ENCODE results near the gene WWP2. TPM values are rescaled to one million over a fixed set of nuclear protein-coding genes. Genes with fewer than 3 reads are reported as not detected.

WWP2 gene
- polyA plus RNA-seq, 3 donors from 2014 or later, result 19.0 to 67.9 (median 29.3) TPM

- Mint-ChIP-seq H3K36me3 (peaks cover 11 to 17% (median 12%) of the 10 kb centered on the region in 3 donors), H3K4me3 (no peak overlapping the region)
Observed at GRCh38 chr16:69833357-69834282, 71.5 kb downstream of the WWP2 start.

DNA sequence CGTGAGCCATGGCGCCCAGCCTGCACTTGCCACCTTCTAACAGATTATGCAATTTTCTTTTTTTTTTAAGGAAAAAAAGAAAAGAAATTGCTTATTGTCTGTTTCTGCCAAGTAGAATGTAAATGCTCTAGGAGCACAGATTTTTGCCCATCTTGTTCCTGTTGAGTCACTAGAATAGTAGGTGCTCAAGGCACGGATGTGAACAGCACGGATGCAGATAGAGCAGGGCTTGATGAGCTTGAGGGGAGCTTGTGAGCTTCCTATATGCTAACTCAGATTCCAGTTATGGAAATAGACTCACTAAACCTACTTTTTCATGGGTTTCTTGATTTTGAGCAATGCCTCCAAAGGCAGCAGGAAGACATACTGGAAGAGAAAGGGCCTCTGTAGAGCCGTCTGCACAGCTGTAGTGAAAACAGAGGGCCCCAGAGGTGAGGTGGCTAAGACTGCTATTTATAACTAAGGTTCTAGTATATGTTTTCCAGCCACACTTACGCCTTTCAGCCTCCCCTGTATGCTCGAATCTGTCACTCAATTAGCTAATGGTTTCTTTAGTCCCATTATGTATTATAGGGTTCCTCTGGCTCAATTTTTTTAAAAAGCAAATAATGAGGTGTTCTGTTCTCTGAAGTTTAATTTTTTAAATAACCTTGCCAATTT lies 72.8 kb downstream of the WWP2 start:
- H3K4me1 Mint-ChIP-seq, result peaks cover 10 to 14% of the 10 kb centered on the region in 2 donors
- H3K9me3 Mint-ChIP-seq, result no peaks in the 10 kb centered on the region
- no peak overlapping the region for H3K27ac Mint-ChIP-seq
- H3K4me3 Mint-ChIP-seq, result no peak overlapping the region
- peaks cover 0 to 10% (median 4%) of the 10 kb centered on the region in 3 donors for H3K36me3 Mint-ChIP-seq
- no peaks in the 10 kb centered on the region for H3K27me3 Mint-ChIP-seq (ENCODE audit: low read depth in 3 of 3)
- DNase-seq, result no peak

More at GRCh38 chr16:69833357-69834282, 71.5 kb downstream of the WWP2 start:
- DNase-seq, result no peak
- Mint-ChIP-seq H3K4me1 (peaks cover 12 to 23% of the 10 kb centered on the region in 2 donors), H3K9me3 (no peaks in the 10 kb centered on the region), H3K27me3 (ENCODE audit: low read depth in 3 of 3) (no peaks in the 10 kb centered on the region), H3K27ac (peak overlapping the region in 5 of 6 donors; percentile 9 to 86 (median 27))

DNA sequence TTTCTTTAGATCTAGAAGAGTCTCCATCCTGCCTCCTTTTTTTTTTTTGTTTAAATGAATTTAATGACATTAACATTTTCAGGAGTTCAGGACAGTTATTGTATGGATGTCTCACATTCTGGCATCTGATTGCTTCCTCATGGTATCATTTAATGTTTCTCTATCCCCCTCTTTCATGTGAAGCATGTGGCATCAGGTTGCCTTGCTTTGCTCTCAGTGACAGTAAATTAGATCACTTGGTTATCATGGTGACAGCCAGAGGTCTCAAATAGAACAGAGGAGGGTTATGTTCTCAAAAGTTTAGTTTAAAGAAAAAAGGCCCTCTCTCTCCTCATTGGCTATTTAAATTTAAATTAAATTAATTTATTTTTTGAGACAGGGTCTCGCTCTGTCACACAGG lies 74.1 kb downstream of the WWP2 start:
- DNase-seq, result no peak
- peaks cover 4 to 19% (median 9%) of the 10 kb centered on the region in 3 donors for H3K36me3 Mint-ChIP-seq

GRCh38 chr16:69837380-69837779 lies 75.2 kb downstream of the WWP2 start:
- no peaks in the 10 kb centered on the region for H3K27me3 Mint-ChIP-seq (ENCODE audit: low read depth in 3 of 3)
- peaks cover 10 to 14% of the 10 kb centered on the region in 2 donors for H3K4me1 Mint-ChIP-seq
- H3K27ac Mint-ChIP-seq, result peak overlapping the region in 1 of 6 donors; percentile 40
- DNase-seq, result no peak
- no peak overlapping the region for H3K4me3 Mint-ChIP-seq
- H3K9me3 Mint-ChIP-seq, result no peaks in the 10 kb centered on the region
- H3K36me3 Mint-ChIP-seq, result peaks cover 6 to 29% (median 12%) of the 10 kb centered on the region in 3 donors

More for the DNA sequence above, 74.1 kb downstream of the WWP2 start:
- Mint-ChIP-seq H3K27ac (no peak overlapping the region), H3K4me1 (peaks cover 10 to 14% of the 10 kb centered on the region in 2 donors), H3K9me3 (no peaks in the 10 kb centered on the region), H3K27me3 (ENCODE audit: low read depth in 3 of 3) (no peaks in the 10 kb centered on the region), H3K4me3 (no peak overlapping the region)

- Mint-ChIP-seq H3K36me3 (peaks cover 6 to 34% (median 14%) of the 10 kb centered on the region in 3 donors), H3K4me1 (peaks cover 10% of the 10 kb centered on the region in 2 donors), H3K9me3 (no peaks in the 10 kb centered on the region), H3K4me3 (no peak overlapping the region), H3K27me3 (ENCODE audit: low read depth in 3 of 3) (no peaks in the 10 kb centered on the region), H3K27ac (no peak overlapping the region)
- DNase-seq, result no peak
Observed at GRCh38 chr16:69838489-69838888, 76.4 kb downstream of the WWP2 start.

DNA sequence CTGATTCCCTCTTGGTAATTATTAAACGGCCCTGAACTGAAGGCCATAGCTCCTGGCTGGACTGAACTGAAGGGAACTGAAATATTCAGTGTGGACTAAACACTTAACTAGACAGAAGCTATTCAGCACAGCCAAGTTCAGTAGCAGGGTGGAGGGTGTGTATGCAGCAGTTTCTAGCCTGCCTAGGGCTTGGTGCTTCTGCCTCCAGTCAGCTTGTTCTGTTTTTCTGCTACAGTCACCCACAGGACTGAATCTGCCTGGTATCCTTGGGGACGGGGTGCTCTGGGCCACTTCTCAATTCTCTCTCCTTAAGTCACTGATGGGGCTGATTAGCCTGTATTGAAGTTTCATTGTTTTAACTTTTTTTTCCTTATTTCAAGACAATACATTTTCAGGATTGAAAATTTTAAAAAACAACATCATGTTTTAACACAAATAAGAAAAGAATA lies 77.1 kb downstream of the WWP2 start:
- H3K9me3 Mint-ChIP-seq, result no peaks in the 10 kb centered on the region
- H3K27me3 Mint-ChIP-seq (ENCODE audit: low read depth in 3 of 3), result no peaks in the 10 kb centered on the region
- H3K27ac Mint-ChIP-seq, result no peak overlapping the region

DNA sequence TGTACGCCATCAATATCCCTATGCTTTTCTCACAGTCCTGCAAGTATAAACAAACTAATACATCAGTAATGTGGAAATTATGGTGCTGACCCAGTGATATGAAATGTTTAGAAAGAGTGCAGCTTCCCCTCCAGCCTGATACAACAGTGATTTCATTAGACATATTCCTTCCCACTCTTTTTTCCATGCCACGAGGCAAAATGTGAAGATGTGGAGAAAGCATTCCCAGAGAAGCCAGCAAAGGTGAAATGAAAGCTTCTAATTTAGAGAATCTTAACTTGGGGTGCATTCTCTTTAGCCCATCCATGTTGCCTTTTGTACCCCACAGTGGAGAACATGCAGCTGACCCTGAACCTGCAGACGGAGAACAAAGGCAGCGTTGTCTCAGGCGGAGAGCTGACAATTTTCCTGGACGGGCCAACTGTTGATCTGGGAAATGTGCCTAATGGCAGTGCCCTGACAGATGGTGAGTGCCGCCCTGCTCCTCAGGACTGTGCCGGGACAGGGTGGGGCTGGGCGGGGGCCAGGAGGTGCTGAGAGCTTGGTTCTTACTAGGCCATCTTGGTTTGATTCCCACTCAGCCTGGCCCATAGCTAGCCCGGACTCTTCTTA lies 77.8 kb downstream of the WWP2 start:
- no peak for DNase-seq
- Mint-ChIP-seq H3K9me3 (no peaks in the 10 kb centered on the region), H3K36me3 (peaks cover 6 to 35% (median 14%) of the 10 kb centered on the region in 3 donors), H3K4me1 (peaks cover 0 to 3% of the 10 kb centered on the region in 2 donors), H3K27me3 (ENCODE audit: low read depth in 3 of 3) (no peaks in the 10 kb centered on the region), H3K4me3 (no peak overlapping the region), H3K27ac (no peak overlapping the region)

More for the DNA sequence above, 77.1 kb downstream of the WWP2 start:
- Mint-ChIP-seq H3K4me1 (peaks cover 3 to 5% of the 10 kb centered on the region in 2 donors), H3K36me3 (peaks cover 6 to 34% (median 14%) of the 10 kb centered on the region in 3 donors), H3K4me3 (no peak overlapping the region)
- DNase-seq, result no peak

DNA sequence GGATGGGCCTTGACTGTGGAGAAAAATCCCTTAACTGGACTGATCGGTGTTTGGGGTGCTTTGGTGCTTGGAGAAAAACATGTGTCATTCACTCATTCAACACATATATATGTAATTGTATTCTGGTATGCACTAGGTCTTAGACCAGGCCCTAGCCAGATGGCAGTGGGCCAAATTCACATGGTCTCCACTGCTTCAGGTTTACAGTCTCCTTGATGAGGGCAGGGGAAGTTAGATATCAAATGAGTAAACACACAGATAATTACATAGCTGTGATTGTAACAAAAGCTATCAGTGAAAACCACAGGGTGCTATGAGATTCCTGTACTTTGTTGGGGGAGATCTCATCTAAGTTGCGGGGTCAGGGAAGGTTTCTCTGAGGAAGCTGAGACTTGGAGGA lies 78.8 kb downstream of the WWP2 start:
- Mint-ChIP-seq H3K27me3 (ENCODE audit: low read depth in 3 of 3) (no peaks in the 10 kb centered on the region), H3K4me1 (peaks cover 0 to 3% of the 10 kb centered on the region in 2 donors), H3K36me3 (peaks cover 7 to 38% (median 14%) of the 10 kb centered on the region in 3 donors), H3K4me3 (no peak overlapping the region), H3K9me3 (no peaks in the 10 kb centered on the region), H3K27ac (peak overlapping the region in 1 of 6 donors; percentile 38)
- DNase-seq, result no peak

DNA sequence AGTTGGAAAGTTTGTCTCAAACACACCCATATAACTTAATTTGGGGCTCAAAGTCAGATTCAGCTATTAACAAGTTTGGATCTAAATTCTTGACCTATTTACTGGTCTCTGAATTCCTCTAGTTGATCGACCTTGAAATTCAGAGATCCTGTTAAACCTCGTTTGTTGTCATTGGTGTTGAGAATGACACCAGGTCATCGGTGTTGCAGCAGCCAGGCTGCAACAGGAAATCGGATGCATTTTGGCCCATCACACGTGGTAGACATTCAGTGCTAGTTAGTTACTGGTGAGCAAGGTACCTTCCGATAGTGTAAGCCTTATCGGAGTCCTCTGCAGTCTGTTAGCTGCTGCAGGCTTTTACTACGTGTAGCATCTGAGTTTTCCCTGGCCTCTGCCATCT lies 82.3 kb downstream of the WWP2 start:
- Mint-ChIP-seq H3K9me3 (no peaks in the 10 kb centered on the region), H3K4me1 (no peaks in the 10 kb centered on the region), H3K4me3 (no peak overlapping the region), H3K27ac (no peak overlapping the region), H3K36me3 (peaks cover 11 to 36% (median 14%) of the 10 kb centered on the region in 3 donors), H3K27me3 (ENCODE audit: low read depth in 3 of 3) (peaks cover 0 to 2% (median 0%) of the 10 kb centered on the region in 3 donors)
- no peak for DNase-seq

DNA sequence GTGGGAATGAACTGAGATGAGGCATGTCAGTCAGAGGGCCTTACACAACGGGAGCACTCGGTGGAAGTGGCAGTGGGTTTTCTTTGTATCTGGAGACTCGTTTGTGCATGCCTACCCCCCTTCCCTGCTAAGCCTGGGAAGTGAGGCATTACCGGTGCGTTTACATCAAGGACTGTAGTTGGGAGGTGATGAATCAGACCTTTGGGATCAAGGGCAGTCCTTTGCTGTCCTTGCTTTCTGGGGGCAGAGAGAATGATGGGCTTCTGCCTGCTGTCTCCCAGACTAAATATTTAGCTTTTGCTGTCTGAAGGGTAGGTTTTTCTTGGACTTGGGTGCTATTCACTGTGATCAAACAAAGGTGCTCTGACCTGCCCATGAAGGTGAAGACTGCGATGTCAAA lies 83.0 kb downstream of the WWP2 start:
- no peak overlapping the region for H3K27ac Mint-ChIP-seq
- H3K4me1 Mint-ChIP-seq, result peaks cover 0 to 5% of the 10 kb centered on the region in 2 donors
- peaks cover 0 to 2% (median 0%) of the 10 kb centered on the region in 3 donors for H3K27me3 Mint-ChIP-seq (ENCODE audit: low read depth in 3 of 3)
- H3K36me3 Mint-ChIP-seq, result peaks cover 11 to 33% (median 14%) of the 10 kb centered on the region in 3 donors
- no peaks in the 10 kb centered on the region for H3K9me3 Mint-ChIP-seq
- H3K4me3 Mint-ChIP-seq, result no peak overlapping the region
- no peak for DNase-seq

GRCh38 chr16:69847643-69848042 lies 85.5 kb downstream of the WWP2 start:
- peaks cover 4 to 19% (median 9%) of the 10 kb centered on the region in 3 donors for H3K36me3 Mint-ChIP-seq
- H3K4me1 Mint-ChIP-seq, result peaks cover 0 to 11% of the 10 kb centered on the region in 2 donors
- peaks cover 0 to 4% (median 2%) of the 10 kb centered on the region in 3 donors for H3K27me3 Mint-ChIP-seq (ENCODE audit: low read depth in 3 of 3)
- no peaks in the 10 kb centered on the region for H3K9me3 Mint-ChIP-seq
- no peak overlapping the region for H3K27ac Mint-ChIP-seq
- H3K4me3 Mint-ChIP-seq, result no peak overlapping the region
- no peak for DNase-seq

DNA sequence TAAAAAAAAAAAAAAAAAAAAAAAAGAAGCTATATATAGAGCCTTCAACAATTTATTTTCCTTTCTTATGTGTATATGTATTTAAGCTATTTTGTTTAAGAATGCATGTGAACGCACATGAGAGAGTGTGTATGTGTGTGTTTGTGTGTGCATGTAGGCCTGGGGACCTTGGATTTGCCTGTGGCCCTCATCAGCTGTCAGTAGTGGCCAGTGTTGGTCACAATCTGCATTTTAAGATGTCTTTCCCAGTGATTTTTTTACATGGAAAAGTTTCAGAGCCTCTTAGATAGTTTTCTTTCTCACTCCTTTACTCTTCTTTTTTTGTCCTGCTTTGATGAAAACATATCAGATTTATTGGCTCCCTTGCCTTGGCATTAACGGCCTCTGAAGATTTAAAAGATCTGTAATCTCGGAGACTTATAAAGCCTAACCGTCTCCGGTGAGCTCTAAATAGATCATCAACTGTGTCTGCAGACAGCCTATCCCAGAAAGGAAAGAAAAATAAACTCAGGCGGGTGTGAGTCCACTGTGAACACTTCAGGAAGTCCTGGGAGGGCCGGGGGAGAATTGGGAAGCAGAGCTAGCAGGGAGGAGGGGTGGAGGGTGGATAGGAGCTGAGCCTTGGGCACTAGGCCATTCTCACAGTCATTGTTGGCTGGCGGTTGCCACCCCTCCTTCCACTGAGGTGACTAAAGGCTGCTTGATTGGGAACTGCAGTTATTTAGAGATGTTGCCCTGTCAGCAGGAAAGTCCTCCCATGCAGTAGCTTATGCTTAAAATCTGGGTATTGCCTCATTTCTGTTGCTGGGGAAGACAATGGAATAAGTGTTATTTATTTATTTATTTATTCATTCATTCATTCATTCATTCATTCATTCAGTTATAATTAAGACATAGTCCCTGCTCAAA lies 86.8 kb downstream of the WWP2 start:
- H3K9me3 Mint-ChIP-seq, result no peaks in the 10 kb centered on the region
- H3K27ac Mint-ChIP-seq, result no peak overlapping the region
- peaks cover 0 to 4% (median 2%) of the 10 kb centered on the region in 3 donors for H3K27me3 Mint-ChIP-seq (ENCODE audit: low read depth in 3 of 3)
- no peak overlapping the region for H3K4me3 Mint-ChIP-seq
- peaks cover 0 to 15% (median 9%) of the 10 kb centered on the region in 3 donors for H3K36me3 Mint-ChIP-seq
- DNase-seq, result no peak
- H3K4me1 Mint-ChIP-seq, result peaks cover 0 to 13% of the 10 kb centered on the region in 2 donors
